GM18507 (cell line): ENCODE data around the gene SORD.
A peak's percentile ranks its signal among the peaks of the same experiment; 100 is the strongest.
"Not testable (repeated sequence)": the region's sequence is repeated elsewhere in the genome, so short reads cannot be mapped to it uniquely, and the experiment has no call there.

ENCODE experiments used
- DNase-seq: peaks from one replicate; pipeline ENCODE4 v3.0.0; 2011; ENCODE audit warnings: low read depth; ENCODE audit not compliant: insufficient read length; ENCODE audit errors: extremely low spot score
- FAIRE-seq: peaks from 2 replicates; lab custom pipeline; 2011; peaks lifted over from hg19 to GRCh38; lab: Jason Lieb, UNC

The SORD gene

GRCh38 chr15:45022871-45023658 lies at the start of gene SORD:
Gene SORD, plus strand, starts transcription at chr15:45023195. Its CDS starts 89 bp downstream, at chr15:45023284.
- DNase-seq (peak; percentile 97), FAIRE-seq (peak; percentile 72)

GRCh38 chr15:44976183-44976582 lies 46.8 kb upstream of the SORD start:
- peak; percentile 29 for FAIRE-seq
- DNase-seq: not testable (repeated sequence)

GRCh38 chr15:44977781-44978180 lies 45.2 kb upstream of the SORD start:
- FAIRE-seq, DNase-seq: not testable (repeated sequence)

- DNase-seq: not testable (repeated sequence)
- FAIRE-seq: peak; percentile 26
These were observed 43.2 kb upstream of the SORD start for GRCh38 chr15:44979617-44980339.

GRCh38 chr15:44984144-44984543 lies 38.9 kb upstream of the SORD start:
- not testable (repeated sequence) for DNase-seq, FAIRE-seq

- FAIRE-seq, DNase-seq: not testable (repeated sequence)
These were observed 36.5 kb upstream of the SORD start for GRCh38 chr15:44986346-44987055.

- DNase-seq: not testable (repeated sequence)
- peak; percentile 60 for FAIRE-seq
These were observed 35.3 kb upstream of the SORD start for GRCh38 chr15:44987711-44988110.

- DNase-seq: not testable (repeated sequence)
- FAIRE-seq: peak; percentile 71
These were observed 34.7 kb upstream of the SORD start for GRCh38 chr15:44988184-44988869.

- not testable (repeated sequence) for FAIRE-seq, DNase-seq
These were observed 34.1 kb upstream of the SORD start for GRCh38 chr15:44988870-44989219.

GRCh38 chr15:44997632-44998031 lies 25.4 kb upstream of the SORD start:
- DNase-seq, FAIRE-seq: not testable (repeated sequence)

GRCh38 chr15:44999105-44999504 lies 23.9 kb upstream of the SORD start:
- DNase-seq: no peak
- no peak for FAIRE-seq

DNA sequence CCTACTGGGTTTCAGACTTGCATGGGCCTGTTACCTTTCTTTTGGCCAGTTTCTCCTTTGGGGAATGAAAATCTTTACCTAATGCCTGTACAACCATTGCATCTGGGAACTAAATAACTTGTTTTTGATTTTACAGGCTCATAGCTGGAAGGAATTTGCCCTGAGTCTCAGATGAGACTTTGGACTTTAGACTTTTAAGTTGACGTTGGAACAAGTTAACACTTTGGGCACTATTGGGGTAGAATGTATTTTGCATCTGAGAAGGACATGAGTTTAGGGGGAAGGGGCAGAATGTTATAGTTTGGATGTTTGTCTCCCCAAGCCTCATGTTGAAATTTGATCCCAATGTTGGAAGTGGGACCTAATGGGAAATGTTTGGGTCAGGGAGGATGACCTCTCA lies 21.8 kb upstream of the SORD start:
- FAIRE-seq: peak; percentile 57
- DNase-seq: not testable (repeated sequence)

- FAIRE-seq: peak; percentile 59
- not testable (repeated sequence) for DNase-seq
These were observed 19.1 kb upstream of the SORD start for GRCh38 chr15:45003731-45004410.

DNA sequence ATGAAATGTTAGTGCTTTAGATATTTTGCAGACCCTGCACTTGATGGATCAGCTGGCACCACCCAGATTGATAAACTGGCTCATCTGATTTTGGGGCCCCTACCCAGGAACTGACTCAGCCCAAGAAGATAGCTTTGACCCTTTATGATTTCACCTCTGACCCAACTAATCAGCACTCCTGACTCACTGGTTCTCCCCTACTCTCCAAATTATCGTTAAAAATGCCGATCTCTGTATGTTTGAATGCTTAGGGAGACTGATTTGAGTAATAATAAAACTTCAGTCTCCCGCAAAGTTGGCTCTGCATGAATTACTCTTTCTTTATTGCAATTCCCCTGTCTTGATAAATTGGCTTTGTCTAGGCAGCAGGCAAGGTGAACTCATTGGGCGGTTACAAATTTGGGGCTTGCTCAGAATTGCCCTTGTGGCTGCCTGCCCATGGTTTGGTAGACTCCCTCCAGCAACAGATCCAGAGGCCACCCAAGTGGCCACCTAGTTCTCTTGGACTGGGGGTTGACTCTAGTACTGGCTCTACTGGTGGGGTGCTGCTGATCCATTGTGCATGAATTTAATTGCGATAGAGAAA lies 18.3 kb upstream of the SORD start:
- DNase-seq: not testable (repeated sequence)
- FAIRE-seq: peak; percentile 15

GRCh38 chr15:45009046-45009445 lies 13.9 kb upstream of the SORD start:
- DNase-seq (no peak), FAIRE-seq (no peak)

DNA sequence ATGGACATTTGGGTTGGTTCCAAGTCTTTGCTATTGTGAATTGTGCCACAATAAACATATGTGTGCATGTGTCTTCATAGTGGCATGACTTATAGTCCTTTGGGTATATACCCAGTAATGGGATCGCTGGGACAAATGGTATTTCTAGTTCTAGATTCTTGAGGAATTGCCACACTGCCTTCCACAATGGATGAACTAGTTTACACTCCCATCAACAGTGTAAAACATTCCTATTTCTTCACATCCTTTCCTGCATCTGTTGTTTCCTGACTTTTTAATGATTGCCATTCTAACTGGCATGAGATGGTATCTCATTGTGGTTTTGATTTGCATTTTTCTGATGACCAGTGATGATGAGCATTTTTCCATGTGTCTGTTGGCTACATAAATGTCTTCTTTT lies 7.9 kb upstream of the SORD start:
- not testable (repeated sequence) for FAIRE-seq, DNase-seq

DNA sequence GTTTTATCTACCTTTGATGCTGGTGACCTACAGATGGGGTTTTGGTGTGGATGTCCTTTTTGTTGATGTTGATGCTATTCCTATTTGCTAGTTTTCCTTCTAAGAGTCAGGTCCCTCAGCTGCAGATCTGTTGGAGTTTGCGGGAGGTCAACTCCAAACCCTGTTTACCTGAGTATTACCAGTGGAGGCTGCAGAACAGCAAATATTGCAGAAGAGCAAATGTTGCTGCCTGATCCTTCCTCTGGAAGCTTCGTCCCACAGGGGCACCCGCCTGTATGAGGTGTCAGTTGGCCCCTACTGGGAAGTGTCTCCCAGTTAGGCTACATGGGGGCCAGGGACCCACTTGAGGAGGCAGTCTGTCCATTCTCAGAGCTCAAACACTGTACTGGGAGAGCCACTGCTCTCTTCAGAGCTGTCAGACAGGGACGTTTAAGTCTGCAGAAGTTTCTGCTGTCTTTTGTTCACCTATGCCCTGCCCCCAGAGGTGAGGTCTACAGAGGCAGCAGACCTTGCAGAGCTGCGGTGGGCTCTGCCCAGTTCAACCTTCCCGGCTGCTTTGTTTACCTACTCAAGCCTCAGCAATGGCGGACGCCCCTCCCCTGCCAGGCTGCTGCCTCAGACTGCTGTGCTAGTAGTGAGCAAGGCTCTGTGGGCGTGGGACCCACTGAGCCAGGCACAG lies 2.6 kb upstream of the SORD start:
- FAIRE-seq, DNase-seq: not testable (repeated sequence)

DNA sequence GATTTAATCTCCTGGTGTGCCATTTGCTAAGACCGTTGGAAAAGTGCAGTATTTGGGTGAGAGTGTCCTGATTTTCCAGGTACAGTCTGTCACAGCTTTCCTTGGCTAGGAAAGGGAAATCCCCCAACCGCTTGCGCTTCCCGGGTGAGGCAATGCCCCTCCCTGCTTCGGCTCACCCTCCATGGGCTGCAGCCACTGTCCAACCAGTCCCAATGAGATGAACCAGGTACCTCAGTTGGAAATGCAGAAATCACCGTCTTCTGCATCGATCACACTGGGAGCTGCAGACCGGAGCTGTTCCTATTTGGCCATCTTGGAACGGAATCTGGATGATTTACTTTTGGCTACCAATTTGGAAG lies 2.1 kb upstream of the SORD start:
- not testable (repeated sequence) for DNase-seq, FAIRE-seq
